ENCODE results near the gene UCP2.
"Not testable (repeated sequence)": the region's sequence is repeated elsewhere in the genome, so short reads cannot be mapped to it uniquely, and the experiment has no call there.

Gene UCP2

GRCh38 chr11:73991471-73992006 lies 8.9 kb upstream of the UCP2 start:
- TF ChIP-seq FOXP2 (optimal IDR thresholded peaks at IDR 0.05; ENCODE audit: control extremely low read depth, extremely low read length, insufficient read depth) (no peak), POLR2AphosphoS5 (IDR thresholded peaks at IDR 0.05; ENCODE audit: borderline replicate concordance, low read depth, low read length) (no peak), EZH2 (IDR thresholded peaks at IDR 0.05) (no peak)
- no peak overlapping the region for H3K4me3 ChIP-seq
- no peak for DNase-seq (ENCODE audit: low read depth, low spot score)
- no peaks in the 10 kb centered on the region for H3K9me3 ChIP-seq (ENCODE audit: low read depth, low read length)
- no peaks in the 10 kb centered on the region for H3K36me3 ChIP-seq (ENCODE audit: insufficient read depth, low read length)
- no peak overlapping the region for H3K9ac ChIP-seq (ENCODE audit: insufficient read length)
- H3K27ac ChIP-seq, result no peak overlapping the region

GRCh38 chr11:73990730-73991129 lies 8.1 kb upstream of the UCP2 start:
- TF ChIP-seq EZH2 (IDR thresholded peaks at IDR 0.05), result no peak
- no peak for TF ChIP-seq POLR2AphosphoS5 (IDR thresholded peaks at IDR 0.05; ENCODE audit: borderline replicate concordance, low read depth, low read length)
- TF ChIP-seq FOXP2 (optimal IDR thresholded peaks at IDR 0.05; ENCODE audit: control extremely low read depth, extremely low read length, insufficient read depth), result no peak
- no peak overlapping the region for H3K9ac ChIP-seq (ENCODE audit: insufficient read length)
- H3K9me3 ChIP-seq (ENCODE audit: low read depth, low read length), result no peaks in the 10 kb centered on the region
- no peak for DNase-seq (ENCODE audit: low read depth, low spot score)
- H3K36me3 ChIP-seq (ENCODE audit: insufficient read depth, low read length), result no peaks in the 10 kb centered on the region
- H3K4me3 ChIP-seq, result no peak overlapping the region
- no peak overlapping the region for H3K27ac ChIP-seq

GRCh38 chr11:73989156-73989555 lies 6.5 kb upstream of the UCP2 start:
- Histone ChIP-seq H3K36me3 (ENCODE audit: insufficient read depth, low read length) (no peaks in the 10 kb centered on the region), H3K4me3 (no peak overlapping the region), H3K9ac (ENCODE audit: insufficient read length) (no peak overlapping the region), H3K27ac (no peak overlapping the region), H3K9me3 (ENCODE audit: low read depth, low read length) (no peaks in the 10 kb centered on the region)
- DNase-seq (ENCODE audit: low read depth, low spot score), result no peak
- TF ChIP-seq POLR2AphosphoS5 (IDR thresholded peaks at IDR 0.05; ENCODE audit: borderline replicate concordance, low read depth, low read length) (no peak), EZH2 (IDR thresholded peaks at IDR 0.05) (no peak), FOXP2 (optimal IDR thresholded peaks at IDR 0.05; ENCODE audit: control extremely low read depth, extremely low read length, insufficient read depth) (no peak)

- Histone ChIP-seq H3K4me3 (no peak overlapping the region), H3K27ac (no peak overlapping the region), H3K36me3 (ENCODE audit: insufficient read depth, low read length) (no peaks in the 10 kb centered on the region), H3K9me3 (ENCODE audit: low read depth, low read length) (no peaks in the 10 kb centered on the region), H3K9ac (ENCODE audit: insufficient read length) (no peak overlapping the region)
- TF ChIP-seq POLR2AphosphoS5 (IDR thresholded peaks at IDR 0.05; ENCODE audit: borderline replicate concordance, low read depth, low read length) (no peak), FOXP2 (optimal IDR thresholded peaks at IDR 0.05; ENCODE audit: control extremely low read depth, extremely low read length, insufficient read depth) (no peak), EZH2 (IDR thresholded peaks at IDR 0.05) (no peak)
- DNase-seq (ENCODE audit: low read depth, low spot score), result no peak
Measured at GRCh38 chr11:73988227-73988626, 5.6 kb upstream of the UCP2 start.

GRCh38 chr11:73985661-73986060 lies 3.0 kb upstream of the UCP2 start:
- not testable (repeated sequence) for H3K9ac ChIP-seq (ENCODE audit: insufficient read length); DNase-seq (ENCODE audit: low read depth, low spot score); H3K27ac ChIP-seq; H3K36me3 ChIP-seq (ENCODE audit: insufficient read depth, low read length); H3K9me3 ChIP-seq (ENCODE audit: low read depth, low read length); H3K4me3 ChIP-seq

GRCh38 chr11:73983741-73984538 lies 1.3 kb upstream of the UCP2 start:
- H3K36me3 ChIP-seq (ENCODE audit: insufficient read depth, low read length), result peaks cover 18% of the 10 kb centered on the region
- peak overlapping the region; percentile 70; the same call in 1 of the 2 replicates for H3K27ac ChIP-seq
- peak overlapping the region; percentile 84 for H3K4me3 ChIP-seq
- no peak for DNase-seq (ENCODE audit: low read depth, low spot score)
- H3K9ac ChIP-seq (ENCODE audit: insufficient read length), result peak overlapping the region; percentile 70
- no peak for TF ChIP-seq POLR2AphosphoS5 (IDR thresholded peaks at IDR 0.05; ENCODE audit: borderline replicate concordance, low read depth, low read length)
- no peaks in the 10 kb centered on the region for H3K9me3 ChIP-seq (ENCODE audit: low read depth, low read length)

- peak overlapping the region; percentile 84 for H3K4me3 ChIP-seq
- H3K27ac ChIP-seq, result peak overlapping the region; percentile 76
- peaks cover 26% of the 10 kb centered on the region for H3K36me3 ChIP-seq (ENCODE audit: insufficient read depth, low read length)
- no peaks in the 10 kb centered on the region for H3K9me3 ChIP-seq (ENCODE audit: low read depth, low read length)
- no peak for DNase-seq (ENCODE audit: low read depth, low spot score)
- TF ChIP-seq POLR2AphosphoS5 (IDR thresholded peaks at IDR 0.05; ENCODE audit: borderline replicate concordance, low read depth, low read length) (peak; percentile 65; the same call in 1 of the 2 replicates), EZH2 (IDR thresholded peaks at IDR 0.05) (no peak)
- H3K9ac ChIP-seq (ENCODE audit: insufficient read length), result peak overlapping the region; percentile 73
Measured at GRCh38 chr11:73982990-73983740, 522 bp upstream of the UCP2 start.

- Histone ChIP-seq H3K9ac (ENCODE audit: insufficient read length) (peak overlapping the region; percentile 90), H3K4me3 (peak overlapping the region; percentile 84)
Measured at GRCh38 chr11:73981051-73981805, 1.4 kb downstream of the UCP2 start.

More at GRCh38 chr11:73981051-73981805, 1.4 kb downstream of the UCP2 start:
- TF ChIP-seq EZH2 (IDR thresholded peaks at IDR 0.05), result no peak
- TF ChIP-seq FOXP2 (optimal IDR thresholded peaks at IDR 0.05; ENCODE audit: control extremely low read depth, extremely low read length, insufficient read depth), result no peak
- no peak; the same call in 1 of the 2 replicates for TF ChIP-seq POLR2AphosphoS5 (IDR thresholded peaks at IDR 0.05; ENCODE audit: borderline replicate concordance, low read depth, low read length)
- Histone ChIP-seq H3K27ac (no peak overlapping the region), H3K9me3 (ENCODE audit: low read depth, low read length) (no peaks in the 10 kb centered on the region), H3K36me3 (ENCODE audit: insufficient read depth, low read length) (peaks cover 45% of the 10 kb centered on the region)
- no peak for DNase-seq (ENCODE audit: low read depth, low spot score)
